OCI-LY1 (cell line): Measurements from ENCODE around the gene C1orf116.

ENCODE experiments used
- CTCF ChIP-seq: fragments of 200-600 bp; sonication (generic), shearing (Covaris generic); IDR thresholded peaks from 2 replicates; pipeline ENCODE4 v1.5.1; 2017; ENCODE audit warnings: mild to moderate bottlenecking, antibody characterized with exemption, low read length, moderate library complexity, mixed read lengths
- EZH2 ChIP-seq: fragments of 200-600 bp; sonication (generic), shearing (Covaris generic); IDR thresholded peaks from 2 replicates; pipeline ENCODE4 v1.8.0; 2017; ENCODE audit warnings: borderline replicate concordance, mixed run types, mild to moderate bottlenecking, antibody characterized with exemption, low read length, moderate library complexity, mixed read lengths

- no peak for TF ChIP-seq CTCF
- no peak for TF ChIP-seq EZH2
Measured at GRCh38 chr1:207070811-207071210, 38.3 kb upstream of the C1orf116 start.
